Neural cell (in vitro differentiated cells): Measurements from ENCODE around the gene PRCP. TPM values are rescaled to one million over a fixed set of nuclear protein-coding genes. Genes with fewer than 3 reads are reported as not detected.

Experiments used
- H2AFZ ChIP-seq: fragments of 200-600, 300-800 bp; sonication (generic), shearing (Covaris generic); 2 replicates; pipeline ENCODE4 v1.6.0; 2014; ENCODE audit warnings: low read depth, mild to moderate bottlenecking, antibody characterized with exemption, low read length, moderate library complexity
- H3F3A ChIP-seq: fragments of 200-600 bp; shearing (Covaris generic); 2 replicates; pipeline ENCODE4 v1.6.1; 2016; ENCODE audit warnings: mild to moderate bottlenecking, moderate library complexity, mixed read lengths, antibody characterized with exemption, low read length; ENCODE audit not compliant: insufficient read depth, poor library complexity, severe bottlenecking
- H3K27ac ChIP-seq: fragments of 200-600, 300-800 bp; sonication (generic), shearing (Covaris generic); 2 replicates; pipeline ENCODE4 v1.5.1; 2014; ENCODE audit warnings: mild to moderate bottlenecking, low read length, moderate library complexity
- H3K27me3 ChIP-seq: fragments of 300-800, 200-600 bp; sonication (generic), shearing (Covaris generic); 2 replicates; pipeline ENCODE4 v1.6.0; 2014; ENCODE audit warnings: mild to moderate bottlenecking, low read depth, low read length, moderate library complexity; ENCODE audit not compliant: insufficient read depth
- H3K36me3 ChIP-seq: fragments of 300-800, 200-600 bp; sonication (generic), shearing (Covaris generic); 2 replicates; pipeline ENCODE4 v1.5.1; 2014; ENCODE audit warnings: mild to moderate bottlenecking, antibody characterized with exemption, low read length, moderate library complexity; ENCODE audit not compliant: insufficient read depth
- H3K4me2 ChIP-seq: fragments of 300-800, 200-600 bp; sonication (generic), shearing (Covaris generic); 2 replicates; pipeline ENCODE4 v1.6.0; 2014; ENCODE audit warnings: mild to moderate bottlenecking, low read length
- H3K4me3 ChIP-seq: fragments of 300-800, 200-600 bp; sonication (generic), shearing (Covaris generic); 2 replicates; pipeline ENCODE4 v1.5.1; 2014; ENCODE audit warnings: mild to moderate bottlenecking, low read length, moderate library complexity
- H3K79me2 ChIP-seq: fragments of 200-600 bp; shearing (Covaris generic); replicated peaks from 2 replicates; pipeline ENCODE4 v1.6.0; 2014; ENCODE audit warnings: mild to moderate bottlenecking, low read length, moderate library complexity; ENCODE audit not compliant: insufficient read depth
- H3K9ac ChIP-seq: fragments of 300-800, 200-600 bp; sonication (generic), shearing (Covaris generic); 2 replicates; pipeline ENCODE4 v1.6.1; 2016; ENCODE audit warnings: mild to moderate bottlenecking, low read length, mixed read lengths
- H3K9me2 ChIP-seq: fragments of 200-600 bp; shearing (Covaris generic); 2 replicates; pipeline ENCODE4 v1.6.1; 2016; ENCODE audit warnings: mild to moderate bottlenecking, low read length, mixed read lengths; ENCODE audit not compliant: insufficient read depth
- H3K9me3 ChIP-seq: fragments of 200-600, 300-800 bp; sonication (generic), shearing (Covaris generic); 2 replicates; pipeline ENCODE4 v1.6.1; 2016; ENCODE audit warnings: mild to moderate bottlenecking, mixed run types, low read length, moderate library complexity, mixed read lengths
- H4K20me1 ChIP-seq: fragments of 200-600 bp; shearing (Covaris generic); 2 replicates; pipeline ENCODE4 v1.6.1; 2016; ENCODE audit warnings: mild to moderate bottlenecking, mixed run types; ENCODE audit not compliant: insufficient read depth
- CTCF ChIP-seq: fragments of 450-650 bp; IDR thresholded peaks from 2 replicates; pipeline ENCODE4 v1.5.1; 2014; ENCODE audit warnings: antibody characterized with exemption, mild to moderate bottlenecking, moderate library complexity; ENCODE audit not compliant: poor library complexity, severe bottlenecking
- EP300 ChIP-seq: fragments of 450-650 bp; conservative IDR thresholded peaks from 2 replicates; pipeline ENCODE4 v1.6.1; 2014; ENCODE audit warnings: antibody characterized with exemption, mild to moderate bottlenecking, moderate library complexity; ENCODE audit not compliant: poor library complexity, severe bottlenecking
- EZH2 ChIP-seq: fragments of 200-600, 300-800 bp; shearing (Covaris generic), sonication (generic); IDR thresholded peaks from 2 replicates; pipeline ENCODE4 v1.6.1; 2014; ENCODE audit warnings: antibody characterized with exemption, low read length, borderline replicate concordance, mild to moderate bottlenecking; ENCODE audit not compliant: insufficient read depth, poor library complexity, severe bottlenecking
- MXI1 ChIP-seq: fragments of 450-650 bp; conservative IDR thresholded peaks from 2 replicates; pipeline ENCODE4 v1.6.1; 2014; ENCODE audit warnings: antibody characterized with exemption, mild to moderate bottlenecking; ENCODE audit not compliant: poor library complexity, severe bottlenecking
- POLR2AphosphoS5 ChIP-seq: IDR thresholded peaks from 2 replicates; pipeline ENCODE4 v1.6.1; 2012
- RAD21 ChIP-seq: fragments of 450-650 bp; conservative IDR thresholded peaks from 2 replicates; pipeline ENCODE4 v1.6.1; 2014; ENCODE audit warnings: antibody characterized with exemption, mild to moderate bottlenecking, moderate library complexity
- REST ChIP-seq: IDR thresholded peaks from 2 replicates; pipeline ENCODE4 v1.6.1; 2012; ENCODE audit warnings: borderline replicate concordance
- SMC3 ChIP-seq: fragments of 450-650 bp; conservative IDR thresholded peaks from 2 replicates; pipeline ENCODE4 v1.6.1; 2014; ENCODE audit warnings: antibody characterized with exemption, mild to moderate bottlenecking, moderate library complexity; ENCODE audit not compliant: poor library complexity
- TAF1 ChIP-seq: IDR thresholded peaks from 2 replicates; pipeline ENCODE4 v1.6.1; 2012; ENCODE audit warnings: low read depth
- polyA plus RNA-seq: library from polyadenylated mRNA; depleted of rRNA; stranded (reverse); fragments of >200 nt; gene quantifications from 2 replicates; pipeline ENCODE4 v1.2.3, GENCODE V29; 2014

The PRCP gene
- polyA plus RNA-seq, 1 donor from 2014 or later = 6.1 TPM

GRCh38 chr11:82810326-82810725, 89.9 kb downstream of the PRCP start:
- H3K27ac ChIP-seq = no peak overlapping the region
- H3K9ac ChIP-seq = no peak overlapping the region
- no peak overlapping the region for H2AFZ ChIP-seq
- peaks cover 5% of the 10 kb centered on the region for H3K27me3 ChIP-seq
- no peak overlapping the region for H3K4me2 ChIP-seq
- no peaks in the 10 kb centered on the region for H3F3A ChIP-seq
- TF ChIP-seq CTCF (no peak), EZH2 (no peak), POLR2AphosphoS5 (no peak)
- H3K36me3 ChIP-seq = no peaks in the 10 kb centered on the region
- H4K20me1 ChIP-seq = no peaks in the 10 kb centered on the region
- H3K79me2 ChIP-seq = no peaks in the 10 kb centered on the region
- H3K9me3 ChIP-seq = no peaks in the 10 kb centered on the region
- H3K4me3 ChIP-seq = no peak overlapping the region
- no peaks in the 10 kb centered on the region for H3K9me2 ChIP-seq

- Histone ChIP-seq H3K27me3 (no peaks in the 10 kb centered on the region), H3K27ac (no peak overlapping the region), H3K9ac (no peak overlapping the region), H3K4me2 (no peak overlapping the region), H2AFZ (no peak overlapping the region), H3K79me2 (no peaks in the 10 kb centered on the region), H3F3A (no peaks in the 10 kb centered on the region), H3K9me2 (no peaks in the 10 kb centered on the region), H3K9me3 (no peaks in the 10 kb centered on the region), H3K36me3 (no peaks in the 10 kb centered on the region), H4K20me1 (no peaks in the 10 kb centered on the region), H3K4me3 (no peak overlapping the region)
- TF ChIP-seq RAD21 (no peak), REST (no peak), EZH2 (no peak), EP300 (no peak), SMC3 (no peak), TAF1 (no peak), POLR2AphosphoS5 (no peak), MXI1 (no peak), CTCF (no peak)
Measured at GRCh38 chr11:82807646-82808045, 92.6 kb downstream of the PRCP start.
